Measurements from ENCODE around the gene KCNN3. TPM values are rescaled to one million over a fixed set of nuclear protein-coding genes. Genes with fewer than 3 reads are reported as not detected.
A peak's percentile ranks its signal among the peaks of the same experiment; 100 is the strongest.

Gene KCNN3
- total and polyA plus RNA-seq, 2 of the 13 experiments (the other 11 are each of a cell fraction or from before 2014, with no cell fraction given) = not detected

- TF ChIP-seq, protein P1, sequence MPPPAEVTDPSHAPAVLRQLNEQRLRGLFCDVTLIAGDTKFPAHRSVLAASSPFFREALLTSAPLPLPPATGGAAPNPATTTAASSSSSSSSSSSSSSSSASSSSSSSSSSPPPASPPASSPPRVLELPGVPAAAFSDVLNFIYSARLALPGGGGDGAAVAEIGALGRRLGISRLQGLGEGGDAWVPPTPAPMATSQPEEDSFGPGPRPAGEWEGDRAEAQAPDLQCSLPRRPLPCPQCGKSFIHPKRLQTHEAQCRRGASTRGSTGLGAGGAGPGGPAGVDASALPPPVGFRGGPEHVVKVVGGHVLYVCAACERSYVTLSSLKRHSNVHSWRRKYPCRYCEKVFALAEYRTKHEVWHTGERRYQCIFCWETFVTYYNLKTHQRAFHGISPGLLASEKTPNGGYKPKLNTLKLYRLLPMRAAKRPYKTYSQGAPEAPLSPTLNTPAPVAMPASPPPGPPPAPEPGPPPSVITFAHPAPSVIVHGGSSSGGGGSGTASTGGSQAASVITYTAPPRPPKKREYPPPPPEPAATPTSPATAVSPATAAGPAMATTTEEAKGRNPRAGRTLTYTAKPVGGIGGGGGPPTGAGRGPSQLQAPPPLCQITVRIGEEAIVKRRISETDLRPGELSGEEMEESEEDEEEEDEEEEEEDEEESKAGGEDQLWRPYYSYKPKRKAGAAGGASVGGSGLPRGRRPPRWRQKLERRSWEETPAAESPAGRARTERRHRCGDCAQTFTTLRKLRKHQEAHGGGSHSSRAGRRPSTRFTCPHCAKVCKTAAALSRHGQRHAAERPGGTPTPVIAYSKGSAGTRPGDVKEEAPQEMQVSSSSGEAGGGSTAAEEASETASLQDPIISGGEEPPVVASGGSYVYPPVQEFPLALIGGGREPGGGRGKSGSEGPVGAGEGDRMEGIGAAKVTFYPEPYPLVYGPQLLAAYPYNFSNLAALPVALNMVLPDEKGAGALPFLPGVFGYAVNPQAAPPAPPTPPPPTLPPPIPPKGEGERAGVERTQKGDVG (CRISPR knock-in tag; IDR thresholded peaks at IDR 0.05; ENCODE audit: borderline replicate concordance) = no peak
- TF ChIP-seq ETV6 (CRISPR knock-in tag; conservative IDR thresholded peaks at IDR 0.05) (no peak), IRX3 (CRISPR knock-in tag; IDR thresholded peaks at IDR 0.05; ENCODE audit: borderline replicate concordance, low read depth) (no peak), ZNF704 (CRISPR knock-in tag; IDR thresholded peaks at IDR 0.05; ENCODE audit: borderline replicate concordance) (no peak), RAD21 (CRISPR knock-in tag; IDR thresholded peaks at IDR 0.05) (peak; percentile 84), MATR3 (CRISPR knock-in tag; IDR thresholded peaks at IDR 0.05) (no peak), GFI1 (CRISPR knock-in tag; IDR thresholded peaks at IDR 0.05; ENCODE audit: borderline replicate concordance) (0 out of 2 replicates have a peak, but pooled peaks have one; percentile 29), MYC (CRISPR knock-in tag; IDR thresholded peaks at IDR 0.05; ENCODE audit: borderline replicate concordance) (peak; percentile 57; the same call in 1 of the 2 replicates), STAG1 (CRISPR knock-in tag; IDR thresholded peaks at IDR 0.05) (peak; percentile 71), SETDB1 (CRISPR knock-in tag; IDR thresholded peaks at IDR 0.05; ENCODE audit: borderline replicate concordance) (no peak), KDM6A (CRISPR knock-in tag; IDR thresholded peaks at IDR 0.05; ENCODE audit: low read depth) (no peak), EED (CRISPR knock-in tag; IDR thresholded peaks at IDR 0.05) (0 out of 2 replicates have a peak, but pooled peaks have one; percentile 25), ZBTB44 (CRISPR knock-in tag; IDR thresholded peaks at IDR 0.05) (no peak), PHF20 (CRISPR knock-in tag; IDR thresholded peaks at IDR 0.05) (no peak), ATF5 (CRISPR knock-in tag; IDR thresholded peaks at IDR 0.05; ENCODE audit: low read depth) (no peak)
- TF ChIP-seq, protein P2, sequence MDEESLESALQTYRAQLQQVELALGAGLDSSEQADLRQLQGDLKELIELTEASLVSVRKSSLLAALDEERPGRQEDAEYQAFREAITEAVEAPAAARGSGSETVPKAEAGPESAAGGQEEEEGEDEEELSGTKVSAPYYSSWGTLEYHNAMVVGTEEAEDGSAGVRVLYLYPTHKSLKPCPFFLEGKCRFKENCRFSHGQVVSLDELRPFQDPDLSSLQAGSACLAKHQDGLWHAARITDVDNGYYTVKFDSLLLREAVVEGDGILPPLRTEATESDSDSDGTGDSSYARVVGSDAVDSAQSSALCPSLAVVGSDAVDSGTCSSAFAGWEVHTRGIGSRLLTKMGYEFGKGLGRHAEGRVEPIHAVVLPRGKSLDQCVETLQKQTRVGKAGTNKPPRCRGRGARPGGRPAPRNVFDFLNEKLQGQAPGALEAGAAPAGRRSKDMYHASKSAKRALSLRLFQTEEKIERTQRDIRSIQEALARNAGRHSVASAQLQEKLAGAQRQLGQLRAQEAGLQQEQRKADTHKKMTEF (CRISPR knock-in tag; IDR thresholded peaks at IDR 0.05) = 0 out of 2 replicates have a peak, but pooled peaks have one; percentile 26
- TF ChIP-seq, protein P3, sequence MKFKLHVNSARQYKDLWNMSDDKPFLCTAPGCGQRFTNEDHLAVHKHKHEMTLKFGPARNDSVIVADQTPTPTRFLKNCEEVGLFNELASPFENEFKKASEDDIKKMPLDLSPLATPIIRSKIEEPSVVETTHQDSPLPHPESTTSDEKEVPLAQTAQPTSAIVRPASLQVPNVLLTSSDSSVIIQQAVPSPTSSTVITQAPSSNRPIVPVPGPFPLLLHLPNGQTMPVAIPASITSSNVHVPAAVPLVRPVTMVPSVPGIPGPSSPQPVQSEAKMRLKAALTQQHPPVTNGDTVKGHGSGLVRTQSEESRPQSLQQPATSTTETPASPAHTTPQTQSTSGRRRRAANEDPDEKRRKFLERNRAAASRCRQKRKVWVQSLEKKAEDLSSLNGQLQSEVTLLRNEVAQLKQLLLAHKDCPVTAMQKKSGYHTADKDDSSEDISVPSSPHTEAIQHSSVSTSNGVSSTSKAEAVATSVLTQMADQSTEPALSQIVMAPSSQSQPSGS (CRISPR knock-in tag; IDR thresholded peaks at IDR 0.05) = no peak
- TF ChIP-seq, protein P4, sequence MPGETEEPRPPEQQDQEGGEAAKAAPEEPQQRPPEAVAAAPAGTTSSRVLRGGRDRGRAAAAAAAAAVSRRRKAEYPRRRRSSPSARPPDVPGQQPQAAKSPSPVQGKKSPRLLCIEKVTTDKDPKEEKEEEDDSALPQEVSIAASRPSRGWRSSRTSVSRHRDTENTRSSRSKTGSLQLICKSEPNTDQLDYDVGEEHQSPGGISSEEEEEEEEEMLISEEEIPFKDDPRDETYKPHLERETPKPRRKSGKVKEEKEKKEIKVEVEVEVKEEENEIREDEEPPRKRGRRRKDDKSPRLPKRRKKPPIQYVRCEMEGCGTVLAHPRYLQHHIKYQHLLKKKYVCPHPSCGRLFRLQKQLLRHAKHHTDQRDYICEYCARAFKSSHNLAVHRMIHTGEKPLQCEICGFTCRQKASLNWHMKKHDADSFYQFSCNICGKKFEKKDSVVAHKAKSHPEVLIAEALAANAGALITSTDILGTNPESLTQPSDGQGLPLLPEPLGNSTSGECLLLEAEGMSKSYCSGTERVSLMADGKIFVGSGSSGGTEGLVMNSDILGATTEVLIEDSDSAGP (CRISPR knock-in tag; IDR thresholded peaks at IDR 0.05; ENCODE audit: borderline replicate concordance) = peak; percentile 50; the same call in 1 of the 2 replicates
Measured at GRCh38 chr1:154760469-154760933, 109.6 kb downstream of the KCNN3 start (continued).

Measured in HepG2 (cell line).